ENCODE measurements around the gene SPOCK1.

The SPOCK1 gene

GRCh38 chr5:137176609-137177008, 322.5 kb downstream of the SPOCK1 start:
- TF ChIP-seq CTCF (conservative IDR thresholded peaks at IDR 0.05; ENCODE audit: control insufficient read depth, insufficient read depth, low read depth, low read length) = no peak

GRCh38 chr5:137176126-137176525, 323.0 kb downstream of the SPOCK1 start:
- DNase-seq (ENCODE audit: low read depth) = no peak
- no peak for TF ChIP-seq CTCF (conservative IDR thresholded peaks at IDR 0.05; ENCODE audit: control insufficient read depth, insufficient read depth, low read depth, low read length)
- no peak overlapping the region for H3K4me3 ChIP-seq (ENCODE audit: control insufficient read depth, low read depth, low read length)

More at GRCh38 chr5:137176609-137177008, 322.5 kb downstream of the SPOCK1 start:
- H3K4me3 ChIP-seq (ENCODE audit: control insufficient read depth, low read depth, low read length) = no peak overlapping the region
- DNase-seq (ENCODE audit: low read depth) = no peak

- DNase-seq (ENCODE audit: low read depth) = no peak
- no peak overlapping the region for H3K4me3 ChIP-seq (ENCODE audit: control insufficient read depth, low read depth, low read length)
- no peak for TF ChIP-seq CTCF (conservative IDR thresholded peaks at IDR 0.05; ENCODE audit: control insufficient read depth, insufficient read depth, low read depth, low read length)
These were observed 324.9 kb downstream of the SPOCK1 start for GRCh38 chr5:137174196-137174595.

GRCh38 chr5:137172258-137172657, 326.9 kb downstream of the SPOCK1 start:
- no peak for TF ChIP-seq CTCF (conservative IDR thresholded peaks at IDR 0.05; ENCODE audit: control insufficient read depth, insufficient read depth, low read depth, low read length)
- no peak for DNase-seq (ENCODE audit: low read depth)
- no peak overlapping the region for H3K4me3 ChIP-seq (ENCODE audit: control insufficient read depth, low read depth, low read length)

GRCh38 chr5:137167187-137167586, 331.9 kb downstream of the SPOCK1 start:
- no peak for DNase-seq (ENCODE audit: low read depth)
- TF ChIP-seq CTCF (conservative IDR thresholded peaks at IDR 0.05; ENCODE audit: control insufficient read depth, insufficient read depth, low read depth, low read length) = no peak
- no peak overlapping the region for H3K4me3 ChIP-seq (ENCODE audit: control insufficient read depth, low read depth, low read length)

- no peak overlapping the region for H3K4me3 ChIP-seq (ENCODE audit: control insufficient read depth, low read depth, low read length)
- no peak for DNase-seq (ENCODE audit: low read depth)
- no peak for TF ChIP-seq CTCF (conservative IDR thresholded peaks at IDR 0.05; ENCODE audit: control insufficient read depth, insufficient read depth, low read depth, low read length)
These were observed 334.2 kb downstream of the SPOCK1 start for GRCh38 chr5:137164961-137165360.

GRCh38 chr5:137164536-137164935, 334.6 kb downstream of the SPOCK1 start:
- no peak overlapping the region for H3K4me3 ChIP-seq (ENCODE audit: control insufficient read depth, low read depth, low read length)
- no peak for DNase-seq (ENCODE audit: low read depth)
- no peak for TF ChIP-seq CTCF (conservative IDR thresholded peaks at IDR 0.05; ENCODE audit: control insufficient read depth, insufficient read depth, low read depth, low read length)

Measured in fibroblast of mammary gland (primary cell).